Neural progenitor cell (in vitro differentiated cells): ENCODE data around the gene REG1A. TPM values are rescaled to one million over a fixed set of nuclear protein-coding genes. Genes with fewer than 3 reads are reported as not detected.

Experiments
- DNase-seq: peaks from one replicate; pipeline ENCODE4 v3.0.0-alpha.2; 2016; ENCODE audit warnings: low spot score
- H2AFZ ChIP-seq: fragments of 200-600 bp; sonication (generic); replicated peaks from 2 replicates; pipeline ENCODE4 v1.6.1; 2016; ENCODE audit warnings: antibody characterized with exemption
- H3F3A ChIP-seq: fragments of 200-600 bp; sonication (generic); 2 replicates; pipeline ENCODE4 v1.6.1; 2016; ENCODE audit warnings: antibody characterized with exemption, low read depth
- H3K27ac ChIP-seq: fragments of 200-600 bp; sonication (generic); 2 replicates; pipeline ENCODE4 v1.5.1; 2016; ENCODE audit warnings: mild to moderate bottlenecking
- H3K27me3 ChIP-seq: fragments of 200-600 bp; sonication (generic); 2 replicates; pipeline ENCODE4 v1.6.1; 2016; ENCODE audit warnings: mild to moderate bottlenecking, moderate library complexity
- H3K36me3 ChIP-seq: fragments of 200-600 bp; sonication (generic); 2 replicates; pipeline ENCODE4 v1.5.1; 2016
- H3K4me1 ChIP-seq: fragments of 200-600 bp; sonication (generic); 2 replicates; pipeline ENCODE4 v1.6.1; 2016; ENCODE audit warnings: mixed run types
- H3K4me2 ChIP-seq: fragments of 200-600 bp; sonication (generic); 2 replicates; pipeline ENCODE4 v1.6.1; 2016
- H3K4me3 ChIP-seq: fragments of 200-600 bp; sonication (generic); 2 replicates; pipeline ENCODE4 v1.5.1; 2016
- H3K79me2 ChIP-seq: fragments of 200-600 bp; sonication (generic); 2 replicates; pipeline ENCODE4 v1.6.1; 2016; ENCODE audit warnings: low read depth
- H3K9ac ChIP-seq: fragments of 200-600 bp; sonication (generic); 2 replicates; pipeline ENCODE4 v1.6.1; 2016
- H3K9me3 ChIP-seq: fragments of 200-600 bp; sonication (generic); 2 replicates; pipeline ENCODE4 v1.5.1; 2016; ENCODE audit warnings: low read depth
- H4K20me1 ChIP-seq: fragments of 200-600 bp; sonication (generic); 2 replicates; pipeline ENCODE4 v1.6.1; 2016; ENCODE audit warnings: low read depth
- H3K27ac Mint-ChIP-seq: 3 replicates; pipeline ENCODE4 v1.8.0; 2021; ENCODE audit warnings: mixed read lengths
- H3K27me3 Mint-ChIP-seq: 2 replicates; pipeline ENCODE4 v1.8.0; 2022; ENCODE audit warnings: low read depth, mild to moderate bottlenecking, inconsistent platforms, moderate library complexity, mixed read lengths; ENCODE audit not compliant: insufficient read depth
- H3K36me3 Mint-ChIP-seq: 3 replicates; pipeline ENCODE4 v1.8.0; 2021; ENCODE audit warnings: mixed read lengths
- H3K4me1 Mint-ChIP-seq: 3 replicates; pipeline ENCODE4 v1.8.0; 2021; ENCODE audit warnings: mixed read lengths
- H3K4me3 Mint-ChIP-seq: 3 replicates; pipeline ENCODE4 v1.8.0; 2021; ENCODE audit warnings: mild to moderate bottlenecking, moderate library complexity, mixed read lengths
- H3K9me3 Mint-ChIP-seq: 3 replicates; pipeline ENCODE4 v1.8.0; 2020; ENCODE audit warnings: mixed read lengths
- EZH2 ChIP-seq: fragments of 200-600 bp; sonication (generic); IDR thresholded peaks from 2 replicates; pipeline ENCODE4 v1.6.1; 2017; ENCODE audit warnings: antibody characterized with exemption, mild to moderate bottlenecking, moderate library complexity
- EZH2phosphoT487 ChIP-seq: fragments of 200-600 bp; sonication (generic); IDR thresholded peaks from 2 replicates; pipeline ENCODE4 v1.6.1; 2017; ENCODE audit warnings: antibody characterized with exemption
- total RNA-seq: library from RNA; depleted of rRNA; stranded (reverse); fragments of >200 nt; gene quantifications from 2 replicates; pipeline ENCODE4 v1.2.3, GENCODE V29; 2015; ENCODE audit warnings: low replicate concordance
- TF ChIP-seq, protein P1 (sequence below): fragments of 200-600 bp; sonication (generic); IDR thresholded peaks from 2 replicates; pipeline ENCODE4 v1.5.1; 2017; ENCODE audit warnings: antibody characterized with exemption, mild to moderate bottlenecking

The REG1A gene
- total RNA-seq, 1 donor from 2014 or later, result 0.28 TPM

DNA sequence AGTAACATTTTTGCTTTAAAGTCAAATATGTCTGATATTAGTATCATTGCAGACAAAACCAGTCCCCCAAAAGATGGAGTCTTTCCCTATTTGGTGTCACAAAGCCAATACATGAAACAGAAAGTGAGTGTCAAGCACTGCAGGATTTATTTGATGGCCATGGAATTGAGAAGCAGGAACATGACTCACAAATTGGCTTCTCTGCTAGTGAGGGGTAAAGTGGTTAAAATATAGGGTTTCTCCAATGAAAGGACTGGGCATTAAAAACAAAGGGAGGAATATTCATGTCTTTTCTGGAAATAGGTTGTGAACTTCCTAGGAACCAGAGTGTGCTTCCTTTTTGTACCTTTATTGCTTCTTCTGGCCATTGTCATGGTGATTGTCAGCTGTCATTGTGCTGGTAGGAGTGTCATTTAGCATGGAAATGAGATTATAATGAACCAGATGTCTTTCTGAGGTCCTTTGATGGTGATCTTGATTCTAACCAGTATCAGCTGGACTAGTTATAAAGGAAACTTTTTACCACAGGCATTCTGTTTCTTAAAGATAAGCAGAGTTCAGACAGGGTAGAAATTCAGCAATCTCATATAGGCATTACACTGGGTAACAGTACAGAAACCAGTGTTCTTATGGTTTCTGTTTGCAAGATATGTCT, 36.6 kb upstream of the REG1A start:
- H3K27ac ChIP-seq, result no peak overlapping the region
- H3K36me3 ChIP-seq, result no peaks in the 10 kb centered on the region
- Mint-ChIP-seq H3K9me3 (peaks cover 3% of the 10 kb centered on the region), H3K36me3 (no peaks in the 10 kb centered on the region), H3K4me1 (peaks cover 2% of the 10 kb centered on the region), H3K27me3 (no peaks in the 10 kb centered on the region), H3K27ac (peak overlapping the region; percentile 24), H3K4me3 (no peak overlapping the region)
- H3K9ac ChIP-seq, result no peak overlapping the region
- no peak overlapping the region for H3K4me3 ChIP-seq
- H2AFZ ChIP-seq, result no peak overlapping the region
- H3K27me3 ChIP-seq, result no peaks in the 10 kb centered on the region
- no peak overlapping the region for H3K4me2 ChIP-seq
- no peaks in the 10 kb centered on the region for H3K4me1 ChIP-seq
- TF ChIP-seq EZH2, result no peak
- TF ChIP-seq EZH2phosphoT487, result no peak
- TF ChIP-seq, protein P1, sequence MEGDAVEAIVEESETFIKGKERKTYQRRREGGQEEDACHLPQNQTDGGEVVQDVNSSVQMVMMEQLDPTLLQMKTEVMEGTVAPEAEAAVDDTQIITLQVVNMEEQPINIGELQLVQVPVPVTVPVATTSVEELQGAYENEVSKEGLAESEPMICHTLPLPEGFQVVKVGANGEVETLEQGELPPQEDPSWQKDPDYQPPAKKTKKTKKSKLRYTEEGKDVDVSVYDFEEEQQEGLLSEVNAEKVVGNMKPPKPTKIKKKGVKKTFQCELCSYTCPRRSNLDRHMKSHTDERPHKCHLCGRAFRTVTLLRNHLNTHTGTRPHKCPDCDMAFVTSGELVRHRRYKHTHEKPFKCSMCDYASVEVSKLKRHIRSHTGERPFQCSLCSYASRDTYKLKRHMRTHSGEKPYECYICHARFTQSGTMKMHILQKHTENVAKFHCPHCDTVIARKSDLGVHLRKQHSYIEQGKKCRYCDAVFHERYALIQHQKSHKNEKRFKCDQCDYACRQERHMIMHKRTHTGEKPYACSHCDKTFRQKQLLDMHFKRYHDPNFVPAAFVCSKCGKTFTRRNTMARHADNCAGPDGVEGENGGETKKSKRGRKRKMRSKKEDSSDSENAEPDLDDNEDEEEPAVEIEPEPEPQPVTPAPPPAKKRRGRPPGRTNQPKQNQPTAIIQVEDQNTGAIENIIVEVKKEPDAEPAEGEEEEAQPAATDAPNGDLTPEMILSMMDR, result no peak
- H3K79me2 ChIP-seq, result no peaks in the 10 kb centered on the region
- no peaks in the 10 kb centered on the region for H4K20me1 ChIP-seq
- no peaks in the 10 kb centered on the region for H3K9me3 ChIP-seq
- H3F3A ChIP-seq, result no peaks in the 10 kb centered on the region
- DNase-seq, result no peak

DNA sequence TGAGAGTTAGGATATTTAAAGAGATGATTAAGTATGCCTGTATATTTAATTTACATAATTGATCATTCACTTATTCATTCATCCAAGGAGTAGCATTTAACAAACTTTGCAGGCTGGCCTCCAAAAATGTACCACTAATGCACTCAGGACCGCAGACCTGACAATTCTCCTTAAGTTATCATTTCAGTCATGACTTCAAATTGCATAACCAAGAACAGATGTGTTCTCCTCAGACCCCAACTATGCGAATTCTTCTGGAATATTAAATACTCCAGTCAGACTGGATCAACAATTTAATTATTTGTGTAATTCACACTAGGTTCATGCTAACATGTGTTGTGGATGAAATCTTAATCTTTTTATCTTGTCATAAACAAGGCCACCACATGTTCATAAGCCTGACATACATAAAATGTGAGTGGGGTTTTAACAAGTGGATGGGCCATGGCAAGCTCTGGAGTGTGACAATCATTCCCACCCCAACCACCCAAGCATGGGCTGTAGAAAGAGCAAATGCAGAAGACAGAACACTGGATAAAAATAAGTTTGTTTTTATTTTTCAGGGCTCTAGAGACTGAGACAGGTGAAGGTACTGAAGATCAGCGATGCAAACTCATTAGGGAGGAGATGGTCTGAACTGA, 35.7 kb upstream of the REG1A start:
- no peak for DNase-seq
- Histone ChIP-seq H3K36me3 (no peaks in the 10 kb centered on the region), H3K79me2 (no peaks in the 10 kb centered on the region), H3K4me2 (no peak overlapping the region), H3K4me3 (no peak overlapping the region), H3K9me3 (no peaks in the 10 kb centered on the region), H3K4me1 (no peaks in the 10 kb centered on the region), H2AFZ (no peak overlapping the region), H4K20me1 (no peaks in the 10 kb centered on the region), H3K27ac (no peak overlapping the region), H3K27me3 (no peaks in the 10 kb centered on the region), H3F3A (no peaks in the 10 kb centered on the region), H3K9ac (no peak overlapping the region)
- Mint-ChIP-seq H3K4me1 (peaks cover 2% of the 10 kb centered on the region), H3K36me3 (no peaks in the 10 kb centered on the region), H3K4me3 (no peak overlapping the region), H3K9me3 (peaks cover 3% of the 10 kb centered on the region), H3K27me3 (no peaks in the 10 kb centered on the region), H3K27ac (no peak overlapping the region)
- TF ChIP-seq, protein P1, result no peak
- TF ChIP-seq EZH2phosphoT487, result no peak
- no peak for TF ChIP-seq EZH2

DNA sequence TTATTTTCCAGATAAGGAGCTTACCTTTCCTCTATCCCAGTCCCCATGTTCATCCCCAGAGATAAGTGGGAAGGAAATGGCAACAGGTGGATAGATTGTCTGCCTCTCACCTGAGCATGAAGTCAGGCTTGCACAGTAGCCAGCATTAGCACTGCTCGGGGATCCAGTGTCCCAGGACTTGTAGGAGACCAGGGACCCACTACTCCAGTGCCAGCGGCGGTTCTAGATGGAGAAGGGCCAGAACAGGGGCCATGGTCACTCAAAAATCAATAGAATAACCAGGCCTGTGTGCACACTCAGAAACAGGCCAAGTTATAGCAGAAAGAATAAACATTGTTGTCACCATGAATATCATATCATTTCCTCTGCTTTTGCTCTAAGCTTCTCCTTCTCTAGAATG, 34.9 kb upstream of the REG1A start:
- no peaks in the 10 kb centered on the region for H3K36me3 ChIP-seq
- H3F3A ChIP-seq, result no peaks in the 10 kb centered on the region
- Mint-ChIP-seq H3K4me1 (peaks cover 2% of the 10 kb centered on the region), H3K4me3 (no peak overlapping the region), H3K27ac (no peak overlapping the region), H3K27me3 (no peaks in the 10 kb centered on the region), H3K9me3 (peaks cover 3% of the 10 kb centered on the region), H3K36me3 (no peaks in the 10 kb centered on the region)
- no peaks in the 10 kb centered on the region for H3K9me3 ChIP-seq
- H3K27me3 ChIP-seq, result no peaks in the 10 kb centered on the region
- no peak for DNase-seq
- no peaks in the 10 kb centered on the region for H4K20me1 ChIP-seq
- H3K27ac ChIP-seq, result no peak overlapping the region
- H3K4me3 ChIP-seq, result no peak overlapping the region
- H3K4me2 ChIP-seq, result no peak overlapping the region
- no peaks in the 10 kb centered on the region for H3K79me2 ChIP-seq
- H3K9ac ChIP-seq, result no peak overlapping the region
- H3K4me1 ChIP-seq, result no peaks in the 10 kb centered on the region
- H2AFZ ChIP-seq, result no peak overlapping the region
- TF ChIP-seq EZH2 (no peak), EZH2phosphoT487 (no peak)
- TF ChIP-seq, protein P1, result no peak
